HL-60 (cell line): Measurements from ENCODE around the gene ERGIC1.

Experiments
- CTCF ChIP-seq: IDR thresholded peaks from one replicate; pipeline ENCODE4 v1.5.1; 2011; ENCODE audit warnings: low read length, control low read depth, inconsistent platforms; ENCODE audit not compliant: insufficient read depth
- POLR2AphosphoS5 ChIP-seq: IDR thresholded peaks from 2 replicates; pipeline ENCODE4 v1.6.1; 2012; ENCODE audit warnings: low read depth

- TF ChIP-seq CTCF = no peak
- TF ChIP-seq POLR2AphosphoS5 = no peak
These were observed 52.4 kb downstream of the ERGIC1 start for GRCh38 chr5:172886476-172886875.
